Activated naive CD4-positive, alpha-beta T cell treated with anti-CD3 and anti-CD28 coated beads, Interleukin-2, amount 50 U/mL, for 72 hours (primary cell): Measurements from ENCODE around the gene POU2F1. TPM values are rescaled to one million over a fixed set of nuclear protein-coding genes. Genes with fewer than 3 reads are reported as not detected.
"Not testable (repeated sequence)": the region's sequence is repeated elsewhere in the genome, so short reads cannot be mapped to it uniquely, and the experiment has no call there.

ENCODE experiments used
- ATAC-seq, 2 donors: fragments of 150-1000 bp; cut with Tn5 transposase; 2 replicates each; pipeline ENCODE4 v1.10.0; 2021; ENCODE audit warnings: mild to moderate bottlenecking in 2 of 2, moderate library complexity in 2 of 2
- DNase-seq, 2 donors: peaks; one replicate each; pipeline ENCODE4 v3.0.0; 2021 to 2022; ENCODE audit warnings: low spot score in 2 of 2
- H3K27ac Mint-ChIP-seq, 2 donors: one replicate each; pipeline ENCODE4 v1.8.0; 2022; ENCODE audit warnings: mild to moderate bottlenecking in 2 of 2, mixed read lengths in 2 of 2
- H3K36me3 Mint-ChIP-seq, 2 donors: one replicate each; pipeline ENCODE4 v1.8.0; 2022; ENCODE audit warnings: mixed read lengths in 2 of 2
- H3K9me3 Mint-ChIP-seq, 2 donors: one replicate each; pipeline ENCODE4 v1.8.0; 2022; ENCODE audit warnings: mixed read lengths in 2 of 2
- total RNA-seq, 2 donors: library from RNA; stranded (reverse); gene quantifications; one replicate each; pipeline ENCODE4 v1.2.3, GENCODE V29; 2022

Gene POU2F1
- total RNA-seq, 2 donors from 2014 or later = 32.0 to 32.1 TPM

GRCh38 chr1:167245168-167245567 is 24.5 kb downstream of the POU2F1 start:
- peaks cover 0 to 12% of the 10 kb centered on the region in 2 donors for H3K36me3 Mint-ChIP-seq
- not testable (repeated sequence) for H3K9me3 Mint-ChIP-seq, ATAC-seq, H3K27ac Mint-ChIP-seq, DNase-seq

DNA sequence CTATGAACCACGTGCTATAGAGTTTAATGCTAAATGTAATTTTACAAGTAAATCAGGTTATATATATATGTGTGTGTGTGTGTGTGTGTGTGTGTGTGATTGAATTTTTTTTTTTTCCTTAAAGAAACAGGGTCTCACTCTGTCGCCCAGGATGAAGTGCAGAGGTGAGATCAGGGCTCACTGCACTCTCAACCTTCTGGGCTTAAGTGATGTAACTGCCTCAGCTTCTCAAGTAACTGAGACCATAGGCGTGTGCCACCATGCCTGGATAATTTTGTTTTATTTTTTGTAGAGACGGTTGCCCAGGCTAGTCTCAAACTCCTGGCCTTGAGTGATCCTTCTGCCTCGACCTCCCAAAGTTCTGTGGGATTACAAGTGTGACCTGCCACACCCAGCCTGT is 26.3 kb downstream of the POU2F1 start:
- H3K36me3 Mint-ChIP-seq = peaks cover 0 to 11% of the 10 kb centered on the region in 2 donors
- no peak for ATAC-seq
- DNase-seq = no peak
- H3K9me3 Mint-ChIP-seq = peaks cover 0 to 4% of the 10 kb centered on the region in 2 donors
- H3K27ac Mint-ChIP-seq = no peak overlapping the region

GRCh38 chr1:167247754-167248153 is 27.1 kb downstream of the POU2F1 start:
- Mint-ChIP-seq H3K36me3 (peaks cover 0 to 6% of the 10 kb centered on the region in 2 donors), H3K9me3 (peaks cover 0 to 4% of the 10 kb centered on the region in 2 donors), H3K27ac (no peak overlapping the region)
- ATAC-seq (no peak), DNase-seq (no peak)

- Mint-ChIP-seq H3K9me3 (peaks cover 0 to 2% of the 10 kb centered on the region in 2 donors), H3K27ac (no peak overlapping the region), H3K36me3 (peaks cover 0 to 2% of the 10 kb centered on the region in 2 donors)
- DNase-seq = no peak
- ATAC-seq = peak; percentile 4 to 21
Measured at GRCh38 chr1:167248707-167249642, 28.3 kb downstream of the POU2F1 start.

GRCh38 chr1:167249702-167250101 is 29.0 kb downstream of the POU2F1 start:
- Mint-ChIP-seq H3K9me3 (no peaks in the 10 kb centered on the region), H3K27ac (no peak overlapping the region), H3K36me3 (no peaks in the 10 kb centered on the region)
- ATAC-seq (peak; percentile 95 to 100), DNase-seq (no peak)

- H3K36me3 Mint-ChIP-seq = peaks cover 0 to 5% of the 10 kb centered on the region in 2 donors
- DNase-seq (no peak), ATAC-seq (no peak)
- H3K27ac Mint-ChIP-seq = no peak overlapping the region
- H3K9me3 Mint-ChIP-seq = peaks cover 0 to 4% of the 10 kb centered on the region in 2 donors
Measured at GRCh38 chr1:167250482-167250881, 29.8 kb downstream of the POU2F1 start.

DNA sequence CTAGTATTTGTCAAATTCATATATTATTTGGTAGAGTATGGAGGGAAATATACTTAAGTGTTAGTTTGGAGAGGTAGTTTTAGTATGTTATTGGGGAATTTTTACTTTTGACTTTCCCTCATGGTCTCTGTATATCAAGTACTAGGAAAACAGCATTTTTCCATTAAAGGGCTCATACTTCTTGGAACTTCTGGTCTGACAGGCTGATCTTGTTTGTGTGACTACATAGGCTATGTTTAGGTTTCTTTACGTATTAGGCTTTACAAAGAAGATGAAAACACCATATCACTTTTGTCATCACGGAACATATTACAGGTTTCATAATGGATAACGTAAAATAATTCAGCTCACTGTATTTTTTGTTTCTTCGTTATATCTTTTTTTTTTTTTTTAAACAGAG is 30.8 kb downstream of the POU2F1 start:
- no peak for ATAC-seq
- Mint-ChIP-seq H3K36me3 (peaks cover 0 to 13% of the 10 kb centered on the region in 2 donors), H3K9me3 (peaks cover 0 to 6% of the 10 kb centered on the region in 2 donors), H3K27ac (no peak overlapping the region)
- DNase-seq = no peak

GRCh38 chr1:167252986-167253385 is 32.3 kb downstream of the POU2F1 start:
- peaks cover 0 to 6% of the 10 kb centered on the region in 2 donors for H3K9me3 Mint-ChIP-seq
- ATAC-seq (no peak), DNase-seq (no peak)
- H3K36me3 Mint-ChIP-seq = peaks cover 0 to 13% of the 10 kb centered on the region in 2 donors
- no peak overlapping the region for H3K27ac Mint-ChIP-seq

- no peak for ATAC-seq
- no peak overlapping the region for H3K27ac Mint-ChIP-seq
- H3K9me3 Mint-ChIP-seq = peaks cover 0 to 6% of the 10 kb centered on the region in 2 donors
- peaks cover 0 to 13% of the 10 kb centered on the region in 2 donors for H3K36me3 Mint-ChIP-seq
- no peak for DNase-seq
Measured at GRCh38 chr1:167258858-167259257, 38.2 kb downstream of the POU2F1 start.

DNA sequence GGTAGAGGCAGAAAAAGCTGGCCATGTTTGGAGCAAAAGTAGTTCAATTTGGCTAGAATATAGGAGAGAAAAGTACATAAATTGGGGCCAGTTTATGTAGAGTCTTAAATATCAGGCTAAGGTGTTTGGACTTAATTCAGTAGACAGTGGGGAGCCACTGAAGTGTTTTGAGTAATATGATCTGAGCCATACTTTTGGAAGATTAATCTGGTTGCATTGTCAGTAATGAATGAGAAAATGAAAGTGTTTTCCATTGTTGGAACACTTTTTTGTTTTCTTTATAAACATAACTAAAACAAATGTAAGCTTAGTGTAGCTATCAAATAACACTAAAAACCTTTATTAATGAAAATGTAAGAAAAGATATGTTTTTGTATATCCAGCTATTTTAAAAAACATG is 42.1 kb downstream of the POU2F1 start:
- Mint-ChIP-seq H3K9me3 (no peaks in the 10 kb centered on the region), H3K27ac (no peak overlapping the region), H3K36me3 (no peaks in the 10 kb centered on the region)
- no peak for DNase-seq
- no peak for ATAC-seq

DNA sequence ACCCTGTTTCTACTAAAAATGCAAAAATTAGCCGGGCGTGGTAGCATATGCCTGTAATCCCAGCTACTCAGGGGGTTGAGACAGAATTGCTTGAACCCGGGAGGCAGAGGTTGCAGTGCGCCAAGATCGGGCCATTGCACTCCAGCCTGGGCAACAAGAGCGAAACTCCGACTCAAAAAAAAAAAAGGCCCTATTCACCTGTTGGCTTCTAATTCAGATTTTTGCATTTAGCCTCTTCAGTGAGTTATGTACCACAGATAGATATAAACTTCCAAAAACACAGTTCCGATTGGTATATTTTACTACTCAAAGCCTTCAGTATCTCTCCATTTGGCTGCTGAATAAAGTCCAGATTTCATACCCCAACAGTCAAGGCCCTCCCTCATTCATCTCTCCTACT is 42.7 kb downstream of the POU2F1 start:
- no peak overlapping the region for H3K27ac Mint-ChIP-seq
- no peak for ATAC-seq
- no peaks in the 10 kb centered on the region for H3K36me3 Mint-ChIP-seq
- no peaks in the 10 kb centered on the region for H3K9me3 Mint-ChIP-seq
- DNase-seq = no peak

GRCh38 chr1:167263819-167264464 is 43.3 kb downstream of the POU2F1 start:
- DNase-seq = no peak
- peak; percentile 42 to 67 for ATAC-seq
- Mint-ChIP-seq H3K27ac (no peak overlapping the region), H3K9me3 (no peaks in the 10 kb centered on the region), H3K36me3 (no peaks in the 10 kb centered on the region)

DNA sequence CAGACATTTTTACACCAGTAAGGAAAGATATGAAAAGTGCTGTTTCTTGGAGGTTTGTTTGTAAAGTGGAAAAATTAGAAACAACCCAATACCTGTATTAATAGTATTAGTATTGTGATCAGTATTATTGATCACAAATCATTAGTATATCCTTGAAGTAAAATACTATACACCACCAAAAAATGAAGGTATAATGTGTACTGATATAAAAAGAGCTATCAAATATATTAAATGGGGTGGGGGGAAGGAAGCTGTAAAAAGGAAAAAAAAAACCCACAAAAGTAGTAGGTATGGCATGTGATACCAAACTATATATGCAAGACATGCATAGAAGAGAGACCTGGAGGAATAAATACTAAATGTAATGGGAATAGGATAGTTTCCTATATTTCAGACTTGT is 46.3 kb downstream of the POU2F1 start:
- Mint-ChIP-seq H3K27ac (no peak overlapping the region), H3K36me3 (no peaks in the 10 kb centered on the region), H3K9me3 (no peaks in the 10 kb centered on the region)
- DNase-seq (no peak), ATAC-seq (no peak)

GRCh38 chr1:167268347-167268787 is 47.7 kb downstream of the POU2F1 start:
- Mint-ChIP-seq H3K36me3 (no peaks in the 10 kb centered on the region), H3K9me3 (no peaks in the 10 kb centered on the region), H3K27ac (peak overlapping the region in 1 of 2 donors; percentile 68)

GRCh38 chr1:167270349-167271092 is 49.8 kb downstream of the POU2F1 start:
- H3K27ac Mint-ChIP-seq = no peak overlapping the region
- ATAC-seq = no peak

More at GRCh38 chr1:167268347-167268787, 47.7 kb downstream of the POU2F1 start:
- DNase-seq (no peak), ATAC-seq (no peak)

GRCh38 chr1:167272369-167272957 is 51.8 kb downstream of the POU2F1 start:
- ATAC-seq = no peak
- DNase-seq = no peak
- no peak overlapping the region for H3K27ac Mint-ChIP-seq

More at GRCh38 chr1:167270349-167271092, 49.8 kb downstream of the POU2F1 start:
- no peaks in the 10 kb centered on the region for H3K9me3 Mint-ChIP-seq
- DNase-seq = no peak
- no peaks in the 10 kb centered on the region for H3K36me3 Mint-ChIP-seq

More at GRCh38 chr1:167272369-167272957, 51.8 kb downstream of the POU2F1 start:
- H3K36me3 Mint-ChIP-seq = no peaks in the 10 kb centered on the region
- H3K9me3 Mint-ChIP-seq = no peaks in the 10 kb centered on the region
